Stimulated activated CD8-positive, alpha-beta memory T cell treated with anti-CD3 and anti-CD28 coated beads, Interleukin-7, amount 100 ng/mL, for 4 hours (primary cell): ENCODE results near the gene OR1F1.
"Not testable (repeated sequence)": the region's sequence is repeated elsewhere in the genome, so short reads cannot be mapped to it uniquely, and the experiment has no call there.

Source experiments
- DNase-seq, 2 donors: peaks; one replicate each; pipeline ENCODE4 v3.0.0-alpha.2; 2020; ENCODE audit warnings: low read depth in 2 of 2

OR1F1 gene

DNA sequence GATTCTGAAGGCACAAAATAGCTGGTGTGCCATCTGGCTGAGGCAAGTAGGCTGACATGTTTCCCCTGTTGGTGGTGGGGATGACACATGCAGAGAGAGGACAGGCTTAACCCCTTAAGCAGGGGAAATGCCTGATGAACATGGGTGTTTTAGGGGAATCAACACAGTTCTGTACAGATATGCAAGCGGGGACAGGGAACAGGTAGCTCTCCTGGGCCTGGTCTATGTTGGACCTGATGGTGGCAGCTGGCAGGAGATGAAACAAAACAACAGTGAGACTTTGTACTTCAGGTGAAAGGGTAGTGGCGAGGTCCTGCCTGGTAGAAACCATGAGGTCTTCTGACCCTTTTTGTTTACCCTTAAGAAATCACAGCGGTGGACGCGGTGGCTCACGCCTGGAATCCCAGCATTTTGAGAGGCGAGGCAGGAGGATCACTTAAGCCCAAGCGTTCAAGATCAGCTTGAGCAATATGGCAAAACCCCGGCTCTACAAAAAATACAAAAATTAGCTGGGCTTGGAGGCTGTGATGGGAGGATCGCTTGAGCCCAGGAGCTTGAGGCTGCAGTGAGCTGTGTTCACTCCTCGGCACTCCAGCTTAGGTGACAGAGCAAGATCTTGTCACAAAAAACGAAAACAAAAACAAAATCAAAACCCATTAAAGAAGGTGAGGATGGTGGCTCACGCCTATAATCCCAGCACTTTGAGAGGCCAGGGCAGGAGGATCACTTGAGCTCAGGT is 10.5 kb downstream of the OR1F1 start:
- no peak for DNase-seq

DNA sequence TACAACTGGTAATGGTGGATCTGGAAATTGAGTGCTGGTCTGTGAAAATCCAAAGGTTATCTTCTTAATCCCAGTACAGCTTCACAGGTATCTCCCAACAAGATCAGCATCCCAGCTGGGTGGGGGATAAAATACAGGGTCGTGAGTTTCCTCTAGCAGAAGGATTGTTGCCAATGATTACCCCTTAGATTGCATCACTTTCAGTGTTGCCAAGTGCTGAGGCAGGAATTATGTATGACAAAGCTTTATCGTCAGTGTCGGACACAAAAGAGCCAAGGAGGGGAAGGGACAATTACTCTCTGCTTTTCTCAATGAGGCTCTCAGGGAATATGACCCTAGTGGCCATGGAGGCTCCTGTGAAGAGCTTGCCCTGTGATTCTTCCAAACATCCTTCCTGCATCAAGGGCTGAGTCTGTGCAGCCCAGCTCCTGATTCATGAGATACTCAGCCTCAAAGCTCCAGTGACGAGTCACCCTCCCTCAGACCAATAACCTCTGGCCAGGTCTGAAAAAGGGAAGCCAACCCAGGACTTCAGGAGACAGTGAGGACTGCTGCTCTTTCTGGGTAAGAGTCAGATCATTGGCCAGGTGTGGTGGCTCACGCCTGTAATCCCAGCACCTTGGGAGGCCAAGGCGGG is 15.0 kb downstream of the OR1F1 start:
- no peak for DNase-seq

DNA sequence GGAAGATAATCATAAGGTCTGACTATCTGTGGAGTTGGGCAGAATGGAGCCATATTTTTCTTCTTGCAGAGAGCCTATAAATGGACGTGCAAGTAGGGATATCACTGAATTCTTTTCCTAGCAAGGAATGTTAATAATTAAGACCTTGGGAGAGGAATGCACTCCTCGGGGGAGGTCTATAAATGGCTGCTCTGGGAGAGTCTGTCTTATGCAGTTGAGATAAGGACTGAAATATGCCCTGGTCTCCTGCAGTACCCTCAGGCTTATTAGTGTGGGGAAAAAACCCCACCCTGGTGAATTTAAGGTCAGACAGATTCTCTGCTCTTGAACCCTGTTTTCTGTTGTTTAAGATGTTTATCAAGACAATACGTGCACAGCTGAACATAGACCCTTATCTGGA is 17.9 kb downstream of the OR1F1 start:
- DNase-seq, result not testable (repeated sequence)

DNA sequence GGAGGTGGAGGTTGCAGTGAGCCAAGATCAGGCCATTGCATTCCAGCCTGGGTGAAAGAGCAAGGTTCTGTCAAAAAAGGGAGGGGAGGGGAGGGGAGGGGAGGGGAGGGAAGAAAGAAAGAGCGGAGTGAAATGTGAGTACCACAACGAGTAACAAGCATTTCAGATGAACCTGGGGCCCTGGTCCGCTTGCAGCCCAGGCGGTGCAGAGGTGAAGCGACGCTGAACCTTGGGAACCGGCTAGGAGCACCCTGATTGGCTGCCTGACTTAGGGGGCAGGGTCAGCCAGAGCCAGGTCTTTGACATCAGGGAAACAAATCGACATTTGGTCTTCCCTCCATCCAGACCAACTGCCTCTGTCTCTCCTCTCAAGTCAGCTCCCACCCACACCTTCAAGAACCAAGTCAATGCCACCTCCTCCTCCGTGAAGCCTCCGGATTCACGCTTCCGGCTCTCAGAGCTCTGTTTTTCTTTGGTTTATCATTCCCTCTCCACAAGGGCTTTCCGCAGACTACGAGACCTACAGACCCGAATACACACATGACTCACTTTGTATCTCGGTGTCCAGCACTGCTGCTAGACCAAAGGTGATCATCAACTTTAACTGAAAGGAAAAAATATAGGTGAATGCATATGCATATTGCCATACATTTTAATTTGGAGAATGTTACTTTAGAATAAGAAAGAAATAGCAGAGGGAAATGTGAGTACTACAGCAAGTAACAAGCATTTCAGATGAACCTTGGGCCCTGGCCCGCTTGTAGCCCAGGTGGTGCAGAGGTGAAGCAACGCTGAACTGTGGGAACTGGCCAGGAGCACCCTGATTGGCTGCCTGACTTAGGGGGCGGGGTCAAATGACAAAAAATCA is 19.3 kb downstream of the OR1F1 start:
- DNase-seq, result no peak

DNA sequence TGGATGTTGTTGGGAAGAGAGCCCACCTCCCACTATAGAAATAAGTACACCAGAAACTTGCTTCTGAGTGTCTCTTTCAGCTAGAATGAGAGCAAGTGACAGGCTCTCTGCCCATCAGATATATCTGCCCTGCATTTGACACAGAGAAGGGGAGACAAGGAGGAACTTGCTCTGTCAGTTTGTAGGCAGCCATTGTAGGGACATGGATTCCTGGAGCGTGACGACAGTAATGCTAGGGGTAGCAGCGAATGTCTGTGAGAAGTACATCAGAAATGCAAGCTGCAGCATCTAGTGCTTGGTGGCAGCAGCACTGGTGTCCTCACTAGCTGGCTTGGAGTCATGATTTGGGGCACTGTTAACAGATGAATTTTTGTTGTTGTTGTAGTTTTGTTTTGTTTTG is 24.0 kb downstream of the OR1F1 start:
- DNase-seq, result no peak

DNA sequence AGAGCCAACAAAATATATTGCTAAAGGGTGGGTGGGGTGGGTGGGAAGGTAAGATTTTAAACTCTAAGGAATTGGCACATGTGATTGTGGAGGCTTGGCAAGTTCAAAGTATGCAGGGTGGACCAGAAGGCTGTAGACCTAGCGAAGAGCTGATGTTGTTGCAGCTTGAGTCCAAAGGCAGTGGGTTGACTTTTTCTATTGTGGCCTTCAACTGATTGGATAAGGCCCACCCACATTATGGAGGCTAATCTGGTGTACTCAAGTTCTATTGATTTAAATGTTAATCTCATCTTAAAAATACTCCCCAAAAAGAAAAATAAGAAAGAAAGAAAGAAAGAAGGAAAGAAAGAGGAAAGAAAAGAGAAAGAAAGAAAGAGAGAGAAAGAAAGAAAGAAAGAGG is 24.6 kb downstream of the OR1F1 start:
- no peak for DNase-seq

DNA sequence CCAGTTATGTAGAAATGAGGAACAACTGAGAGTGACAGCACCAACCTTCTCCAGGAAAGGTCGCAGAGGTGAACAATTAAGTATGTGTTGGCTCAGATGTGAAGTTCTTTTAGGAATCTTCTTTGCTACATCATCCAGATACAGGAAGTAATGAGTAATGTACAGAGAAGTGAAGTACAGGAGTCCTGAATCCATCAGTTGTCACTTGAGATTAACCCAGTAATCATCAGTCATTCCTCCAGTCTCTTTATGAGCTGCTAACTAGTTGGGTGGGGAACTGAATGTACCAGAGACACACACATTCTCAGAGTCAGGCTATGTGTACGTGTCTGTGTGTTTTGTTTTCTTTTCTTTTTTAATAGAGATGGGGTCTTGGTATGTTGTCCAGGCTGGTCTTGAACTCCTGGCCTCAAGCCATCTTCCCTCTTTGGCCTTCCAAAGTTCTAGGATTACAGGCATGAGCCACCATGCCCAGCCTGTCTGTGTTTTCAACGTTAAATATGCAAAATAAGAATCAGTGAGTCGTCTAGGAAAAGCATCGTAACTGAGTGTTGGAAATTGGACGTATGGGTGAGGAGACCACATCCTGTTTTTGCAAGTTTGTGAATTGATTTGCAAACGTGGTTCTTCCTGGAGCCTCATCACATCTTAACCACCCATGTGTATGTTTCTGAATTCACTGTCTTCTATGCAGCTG is 27.0 kb downstream of the OR1F1 start:
- DNase-seq, result no peak

DNA sequence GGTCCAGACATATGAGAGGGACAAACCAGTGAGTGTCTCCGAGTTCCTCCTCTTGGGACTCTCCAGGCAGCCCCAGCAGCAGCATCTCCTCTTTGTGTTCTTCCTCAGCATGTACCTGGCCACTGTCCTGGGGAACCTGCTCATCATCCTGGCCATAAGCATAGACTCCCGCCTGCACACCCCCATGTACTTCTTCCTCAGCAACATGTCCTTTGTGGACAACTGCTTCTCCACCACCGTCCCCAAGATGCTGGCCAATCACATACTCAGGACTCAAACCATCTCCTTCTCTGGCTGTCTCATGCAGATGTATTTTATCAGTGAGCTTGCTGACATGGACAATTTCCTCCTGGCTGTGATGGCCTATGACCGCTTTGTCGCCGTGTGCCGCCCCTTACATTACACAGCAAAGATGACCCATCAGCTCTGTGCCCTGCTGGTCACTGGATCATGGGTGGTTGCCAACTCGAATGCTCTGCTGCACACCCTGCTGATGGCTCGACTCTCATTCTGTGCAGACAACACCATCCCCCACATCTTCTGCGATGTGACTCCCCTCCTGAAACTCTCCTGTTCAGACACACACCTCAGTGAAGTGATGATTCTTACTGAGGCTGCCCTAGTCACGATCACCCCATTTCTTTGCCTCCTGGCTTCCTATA is 27.7 kb downstream of the OR1F1 start:
- DNase-seq, result no peak

DNA sequence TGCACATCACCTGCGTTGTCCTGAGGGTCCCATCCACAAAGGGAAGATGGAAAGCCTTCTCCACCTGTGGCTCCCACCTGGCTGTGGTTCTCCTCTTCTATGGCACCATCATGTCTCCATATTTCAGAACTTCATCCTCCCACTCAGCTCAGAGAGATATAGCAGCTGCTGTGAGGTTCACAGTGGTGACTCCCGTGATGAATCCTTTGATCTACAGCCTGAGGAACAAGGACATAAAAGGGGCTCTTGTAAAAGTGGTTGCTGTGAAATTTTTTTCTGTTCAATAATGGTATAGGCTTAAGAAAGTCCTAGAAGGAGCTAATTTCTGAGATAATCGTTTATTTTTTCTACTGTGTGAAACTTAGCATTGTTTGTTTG is 28.2 kb downstream of the OR1F1 start:
- DNase-seq, result no peak

DNA sequence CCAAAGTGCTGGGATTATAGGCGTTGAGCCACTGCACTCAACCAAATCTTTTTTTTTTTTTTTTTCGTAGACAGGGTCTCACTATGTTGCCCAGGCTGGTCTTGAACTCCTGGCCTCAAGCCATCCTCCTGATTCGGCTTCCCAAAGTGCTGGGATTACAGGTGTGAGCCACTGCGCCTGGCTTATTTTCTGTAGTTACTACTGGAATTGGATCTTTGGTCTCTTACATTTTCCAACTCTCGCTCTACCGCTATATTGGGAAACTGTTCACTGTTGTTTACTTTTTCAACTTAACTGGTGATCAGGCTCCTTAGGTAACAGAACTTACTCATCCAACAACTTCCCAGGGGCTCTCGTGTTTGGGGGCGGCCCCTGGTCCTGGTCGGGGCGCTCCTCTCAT is 32.8 kb downstream of the OR1F1 start:
- no peak for DNase-seq

DNA sequence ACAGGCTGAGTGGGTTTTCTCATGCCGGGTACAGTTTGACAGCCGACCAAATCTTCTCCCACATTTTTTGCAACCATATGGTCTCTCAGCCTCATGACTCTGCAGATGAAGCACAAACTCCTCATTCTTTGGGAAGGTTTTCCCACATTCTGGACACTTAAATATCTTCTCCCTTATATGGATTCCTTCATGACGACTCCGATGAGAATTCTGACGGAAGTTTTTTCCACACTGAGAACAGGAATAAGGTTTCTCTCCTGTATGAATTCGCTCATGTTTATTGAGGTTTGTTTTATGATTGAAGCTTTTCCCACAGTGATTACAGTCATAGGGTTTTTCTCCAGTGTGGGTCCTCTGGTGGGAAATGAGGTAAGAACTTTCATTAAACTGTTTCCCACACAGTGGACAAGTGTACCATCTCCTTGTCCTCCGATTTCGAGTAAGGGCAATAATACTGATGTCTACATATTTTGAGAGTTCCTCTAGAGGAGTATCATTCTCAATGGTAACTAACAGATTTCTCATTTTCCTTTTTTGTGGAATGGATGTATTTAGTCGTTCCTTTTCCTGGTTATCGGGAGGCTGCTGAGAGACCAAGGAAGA is 36.0 kb downstream of the OR1F1 start:
- no peak for DNase-seq

DNA sequence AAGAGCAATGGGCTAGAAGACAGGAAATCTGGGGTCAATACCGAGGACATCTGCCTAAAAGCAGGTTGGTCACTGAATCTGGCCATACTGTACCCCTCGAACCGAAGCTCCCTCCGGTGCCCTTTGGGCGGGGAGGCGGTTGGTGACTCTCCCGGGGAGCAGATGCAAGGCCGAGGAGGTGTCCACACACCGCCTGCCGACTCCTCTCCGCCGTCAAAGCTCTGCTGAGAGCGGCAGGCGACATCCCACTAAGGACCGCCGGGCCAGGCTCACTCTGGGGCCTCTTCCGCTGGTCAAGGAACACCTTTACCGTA is 46.5 kb downstream of the OR1F1 start:
- no peak for DNase-seq

DNA sequence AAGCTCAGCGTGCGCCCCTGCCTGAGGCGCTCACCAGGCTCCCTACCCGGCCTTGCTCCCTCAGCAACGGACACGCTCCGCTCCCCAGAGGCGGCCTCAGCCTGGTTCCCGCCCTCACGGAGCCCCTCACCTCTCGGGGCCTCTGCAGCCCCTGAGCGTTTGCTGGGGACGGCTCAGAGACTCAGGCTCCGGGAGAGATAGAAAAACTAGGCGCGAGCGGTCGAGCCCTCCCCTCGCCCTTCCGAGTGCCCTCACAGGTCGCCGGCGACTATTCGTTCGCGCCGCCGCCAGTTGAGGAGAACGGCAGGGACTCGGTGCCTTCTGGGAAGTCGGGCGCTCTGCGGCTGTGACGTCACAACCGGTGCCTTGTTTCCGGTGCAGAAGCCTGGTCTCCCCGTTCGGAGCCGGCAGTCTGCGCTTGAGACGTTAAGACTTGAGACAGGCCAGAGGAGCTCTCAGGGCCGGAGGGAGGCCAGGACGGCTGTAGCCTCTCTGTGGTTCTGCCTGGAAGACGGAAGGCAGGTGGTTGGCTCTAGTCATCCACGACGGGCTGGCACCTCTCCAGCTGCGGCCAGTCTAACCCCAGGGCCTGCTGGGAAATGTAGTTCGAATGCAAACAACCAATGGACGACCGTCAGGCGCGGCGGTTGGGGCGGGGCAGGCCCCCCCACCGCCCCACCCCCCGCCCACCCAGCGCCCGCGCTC is 47.0 kb downstream of the OR1F1 start, which contains the start of gene ZNF200:
TSS of gene ZNF200 (minus strand) at position 302 of the 705 bp plus-strand sequence. CDS start 1,403 bp downstream, outside the sequence.
- peak; percentile 87 to 89 for DNase-seq

DNA sequence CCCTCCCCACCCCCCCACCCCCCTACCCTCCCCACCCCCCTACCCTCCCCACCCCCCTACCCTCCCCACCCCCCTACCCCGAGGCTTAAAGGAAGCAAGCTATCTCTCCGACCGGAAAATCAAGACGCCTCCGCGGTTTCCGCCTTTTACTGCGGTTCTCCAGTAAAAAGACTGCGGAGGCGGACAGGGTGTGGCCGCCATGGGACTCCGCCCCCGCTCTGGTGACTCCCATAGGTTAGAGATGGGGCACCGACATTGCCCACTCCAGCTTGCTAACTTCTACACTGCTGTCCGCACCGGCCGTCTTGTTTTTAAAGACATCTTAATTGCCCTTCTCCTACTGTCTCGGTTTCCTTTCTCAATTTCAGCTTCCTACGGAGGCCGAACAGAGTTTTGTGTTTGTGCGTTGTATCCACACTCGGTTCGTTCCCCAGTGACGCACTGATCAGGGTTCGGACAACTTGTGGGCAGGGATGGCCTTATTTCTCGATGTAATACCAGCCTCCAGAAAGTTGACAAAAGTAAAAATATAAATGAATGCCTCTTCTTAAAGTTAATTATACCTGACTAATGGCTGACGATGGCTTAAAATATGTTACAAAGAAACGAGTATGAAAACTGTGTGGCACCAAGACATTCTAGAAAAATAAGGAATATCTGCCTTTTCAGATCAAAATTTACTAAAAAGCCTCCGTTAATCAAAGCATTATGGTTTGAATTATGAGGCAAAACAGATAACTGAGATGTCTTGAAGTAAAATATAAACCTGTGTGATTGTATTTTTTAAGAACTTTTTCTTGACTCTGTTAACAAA is 48.1 kb downstream of the OR1F1 start:
- DNase-seq, result peak in 1 of 2 donors; percentile 30

DNA sequence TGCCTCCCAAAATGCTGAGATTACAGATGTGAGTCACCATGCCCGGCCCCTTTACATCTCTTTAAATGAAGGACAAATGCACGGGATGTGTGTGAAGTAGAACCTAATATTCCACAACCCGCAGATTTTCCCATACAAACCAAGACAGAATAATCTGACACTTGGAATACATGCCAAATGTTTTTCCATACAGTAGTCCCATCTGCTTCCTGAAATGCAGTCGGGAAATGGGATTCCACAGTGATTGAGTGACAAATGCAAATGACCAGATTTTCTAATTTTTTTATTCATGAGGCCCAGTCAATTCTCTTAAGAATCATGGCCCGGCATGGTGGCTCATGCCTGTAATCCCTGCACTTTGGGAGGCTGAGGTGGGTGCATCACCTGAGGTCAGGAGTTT is 53.8 kb downstream of the OR1F1 start:
- no peak for DNase-seq

DNA sequence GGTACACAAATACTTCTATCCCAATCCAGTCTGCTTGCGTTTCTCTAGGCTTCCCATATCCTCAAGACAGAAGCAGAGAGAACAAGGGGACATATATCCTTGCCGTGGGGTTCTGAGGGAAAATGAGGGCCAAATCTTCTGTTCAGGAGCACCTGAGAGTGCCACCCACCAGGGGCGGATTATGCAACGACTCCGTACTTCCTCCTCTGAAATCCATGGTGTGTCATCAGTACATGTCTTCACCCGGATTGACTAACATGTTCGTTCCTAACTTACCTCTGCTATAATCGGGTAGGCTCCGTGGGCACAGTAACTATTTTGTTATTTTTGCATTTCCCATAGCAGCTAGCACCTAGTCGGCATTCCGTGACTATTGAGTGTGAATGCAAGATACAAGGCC is 54.7 kb downstream of the OR1F1 start:
- no peak for DNase-seq

DNA sequence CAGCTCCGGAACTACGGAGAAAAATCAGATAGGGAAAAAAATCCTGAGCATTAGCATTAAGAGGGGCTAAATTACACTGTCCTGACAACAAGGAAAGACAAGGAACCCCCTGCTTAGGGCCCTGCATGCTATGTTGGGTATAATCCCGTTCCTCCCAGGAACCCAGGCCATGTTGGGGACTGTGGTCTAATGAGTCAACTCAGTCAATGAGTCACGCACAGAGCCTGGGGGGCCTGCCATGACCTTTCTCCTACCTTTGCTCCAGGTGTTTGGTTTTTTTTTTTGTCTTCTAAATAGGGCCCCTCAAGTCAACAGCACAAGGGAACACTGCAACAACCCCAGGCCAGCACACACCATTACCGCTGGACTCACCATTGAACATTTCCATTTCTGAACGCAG is 55.9 kb downstream of the OR1F1 start:
- no peak for DNase-seq

DNA sequence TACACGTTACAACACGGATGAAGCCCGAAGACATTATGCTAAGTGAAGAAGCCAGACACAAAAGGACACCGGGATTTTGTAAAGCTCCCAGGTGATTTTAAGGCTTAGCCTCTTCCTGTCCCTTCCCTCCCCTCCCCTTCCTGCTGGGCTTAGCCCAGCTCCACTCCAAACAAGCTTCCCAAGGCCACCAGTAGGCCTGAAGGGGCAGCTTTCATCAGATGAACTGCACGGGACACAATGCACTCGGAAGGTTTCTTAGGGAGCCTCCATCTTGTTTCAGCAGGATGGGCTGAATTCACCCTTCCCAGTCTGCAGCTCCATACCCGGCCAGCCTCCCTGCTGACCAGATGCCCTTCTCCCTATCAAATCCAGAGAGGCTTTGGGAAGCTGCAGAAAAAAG is 58.0 kb downstream of the OR1F1 start:
- no peak for DNase-seq

DNA sequence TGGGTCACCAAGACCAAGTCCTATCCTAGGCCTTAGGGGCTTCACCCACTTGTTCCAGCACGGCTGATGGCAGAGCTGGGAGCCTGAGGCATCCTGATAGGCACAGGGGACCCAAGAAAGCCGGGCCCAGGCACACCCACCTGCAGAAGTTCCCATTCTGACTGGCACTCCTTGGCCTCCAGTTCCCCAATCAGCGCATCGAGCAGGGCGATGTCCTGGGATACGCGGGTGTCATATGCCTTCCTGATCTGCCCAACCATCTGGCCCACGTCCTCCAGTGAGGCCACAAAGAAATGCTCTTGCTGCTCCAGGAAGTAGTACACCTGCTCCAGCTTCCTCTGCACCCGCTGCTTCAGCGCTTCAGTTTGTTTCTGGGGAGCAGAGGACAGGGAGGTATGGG is 58.9 kb downstream of the OR1F1 start:
- no peak for DNase-seq

DNA sequence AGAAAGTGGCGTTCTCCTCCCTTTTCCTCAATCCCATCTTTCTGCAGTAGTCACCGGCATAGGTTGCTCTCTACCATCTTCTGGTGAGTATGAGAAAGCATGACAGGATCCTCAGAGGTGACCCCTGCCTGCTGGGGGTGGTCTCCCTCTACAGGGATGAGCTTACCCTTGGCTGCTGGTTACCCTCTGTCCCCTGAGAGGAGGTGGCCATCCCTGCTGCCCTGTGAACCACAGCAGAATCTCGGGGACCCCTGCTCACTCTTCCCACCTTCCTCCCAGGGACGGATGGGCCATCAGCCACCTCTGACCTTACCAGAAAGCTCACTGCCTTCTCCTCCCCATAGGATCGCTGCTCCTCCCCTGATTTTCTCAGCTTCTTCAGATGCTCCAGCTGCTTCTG is 60.6 kb downstream of the OR1F1 start:
- no peak for DNase-seq
